Stomach (tissue), 9 donors: ENCODE data around the gene HIVEP1. TPM values are rescaled to one million over a fixed set of nuclear protein-coding genes. Genes with fewer than 3 reads are reported as not detected.

Experiments used
- DNase-seq, 2 donors: peaks; one replicate each; pipeline versions ENCODE4 v3.0.0 to v3.0.0-alpha.2; 2013 to 2019
- H3K27ac ChIP-seq, 5 donors: fragments of 200-600 bp in 4 of 5; sonication (generic) in 4 of 5; one replicate each; pipeline ENCODE4 v1.5.1; 2013 to 2019; ENCODE audit warnings: mild to moderate bottlenecking in 1 of 5, moderate library complexity in 1 of 5
- H3K27me3 ChIP-seq, 3 donors: fragments of 200-600 bp; sonication (generic); one replicate each; pipeline ENCODE4 v1.5.1; 2017 to 2019; ENCODE audit warnings: mixed run types in 1 of 3
- H3K36me3 ChIP-seq, 4 donors: fragments of 200-600 bp; sonication (generic); 1 replicate in 3 of 4; 2 replicates in 1 of 4; pipeline ENCODE4 v1.5.1; 2016 to 2019
- H3K4me1 ChIP-seq, 4 donors: fragments of 200-600 bp; sonication (generic); one replicate each; pipeline ENCODE4 v1.5.1; 2016 to 2019
- H3K4me3 ChIP-seq, 4 donors: fragments of 200-600 bp; sonication (generic) in 3 of 4; one replicate each; pipeline ENCODE4 v1.5.1; 2016 to 2019; ENCODE audit warnings: mild to moderate bottlenecking in 1 of 4
- H3K9me3 ChIP-seq, 4 donors: fragments of 200-600 bp; sonication (generic); one replicate each; pipeline ENCODE4 v1.5.1; 2016 to 2019
- CTCF ChIP-seq, 7 experiments: fragments of 450-650 bp in 4 of 7; fragments of 200-600 bp in 3 of 7; sonication (generic) in 3 of 7; IDR thresholded peaks; one replicate each; pipeline ENCODE4 v1.5.1; 2016 to 2019; ENCODE audit warnings: antibody characterized with exemption in 7 of 7, control low read depth in 2 of 7, mild to moderate bottlenecking in 1 of 7
- EP300 ChIP-seq: sonication (generic); formaldehyde crosslinking; IDR thresholded peaks from one replicate; pipeline ENCODE4 v1.6.1; 2017; ENCODE audit warnings: antibody characterized with exemption
- POLR2A ChIP-seq, 4 donors: fragments of 450-650 bp; IDR thresholded peaks; one replicate each; pipeline ENCODE4 v1.6.1; 2016; ENCODE audit warnings: antibody characterized with exemption in 4 of 4, control low read depth in 2 of 4, mild to moderate bottlenecking in 1 of 4, moderate library complexity in 1 of 4
- POLR2AphosphoS5 ChIP-seq, 3 donors: sonication (generic); formaldehyde crosslinking; IDR thresholded peaks; one replicate each; pipeline ENCODE4 v1.6.1; 2016; ENCODE audit warnings: antibody characterized with exemption in 3 of 3
- WGBS, 5 donors: extraction: QIAGEN DNeasy Blood & Tissue Kit in 3 of 5; methylation state at CpG; one replicate each; pipeline versions ENCODE4 v1.1.5 to v1.1.7; 2013 to 2018; 5-methylcytosine and 5-hydroxymethylcytosine counted together
- intact Hi-C: fragments of 100-400 bp; cut with DNase I; formaldehyde crosslinking; loops from one replicate; pipeline ENCODE4 v1.15.1; 2023; ENCODE audit warnings: low total_unique reads
- polyA plus RNA-seq, 3 donors: library from polyadenylated mRNA; stranded (reverse); fragments of 200-250 nt; gene quantifications; one replicate each; pipeline ENCODE4 v1.2.3, GENCODE V29; 2013
- total RNA-seq, 5 donors: library from RNA; depleted of rRNA; stranded (reverse); fragments of >200 nt; gene quantifications; one replicate each; pipeline versions ENCODE4 v1.1.0 to v1.2.3, GENCODE V29; 2014 to 2016
- donor health status: healthy with polysubstance abuse.
- donor health status: Bipolar disorder and iron deficiency.
- donor health status: healthy.

HIVEP1 gene
- total and polyA plus RNA-seq, 8 donors = 2.0 to 19.6 (median 14.1) TPM

DNA sequence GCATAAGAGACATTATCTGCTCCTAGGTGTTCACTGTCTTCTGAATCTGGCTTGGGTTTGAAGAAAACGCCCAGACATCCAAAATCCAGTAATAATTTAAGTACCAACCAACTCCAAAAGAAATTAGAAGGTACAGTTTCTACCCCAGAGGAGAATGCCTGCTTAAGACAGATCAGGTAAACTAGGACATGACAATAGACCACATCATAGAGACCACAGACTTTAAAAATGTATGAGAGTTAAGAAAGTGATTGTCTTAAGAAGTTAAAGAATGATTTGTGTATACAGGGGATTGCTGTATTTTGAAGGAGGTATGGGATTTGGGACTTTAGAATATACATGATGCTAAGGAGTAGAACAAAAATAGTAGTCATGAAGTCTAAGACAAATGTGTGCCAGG, 157.3 kb downstream of the HIVEP1 start:
- no peaks in the 10 kb centered on the region for H3K4me1 ChIP-seq
- peaks cover 0 to 14% (median 1%) of the 10 kb centered on the region in 4 donors for H3K36me3 ChIP-seq
- H3K9me3 ChIP-seq = no peaks in the 10 kb centered on the region
- no peak overlapping the region for H3K4me3 ChIP-seq
- no peaks in the 10 kb centered on the region for H3K27me3 ChIP-seq
- no peak for DNase-seq
- WGBS, 5 donors = 85 to 93% (median 91%) methylated on average over 1 of the region's 1 CpG
- TF ChIP-seq CTCF (IDR thresholded peaks at IDR 0.05) (no peak), POLR2AphosphoS5 (IDR thresholded peaks at IDR 0.05) (no peak), POLR2A (IDR thresholded peaks at IDR 0.05) (no peak), EP300 (no peak)
- intact Hi-C loops = no loop called here
- no peak overlapping the region for H3K27ac ChIP-seq

DNA sequence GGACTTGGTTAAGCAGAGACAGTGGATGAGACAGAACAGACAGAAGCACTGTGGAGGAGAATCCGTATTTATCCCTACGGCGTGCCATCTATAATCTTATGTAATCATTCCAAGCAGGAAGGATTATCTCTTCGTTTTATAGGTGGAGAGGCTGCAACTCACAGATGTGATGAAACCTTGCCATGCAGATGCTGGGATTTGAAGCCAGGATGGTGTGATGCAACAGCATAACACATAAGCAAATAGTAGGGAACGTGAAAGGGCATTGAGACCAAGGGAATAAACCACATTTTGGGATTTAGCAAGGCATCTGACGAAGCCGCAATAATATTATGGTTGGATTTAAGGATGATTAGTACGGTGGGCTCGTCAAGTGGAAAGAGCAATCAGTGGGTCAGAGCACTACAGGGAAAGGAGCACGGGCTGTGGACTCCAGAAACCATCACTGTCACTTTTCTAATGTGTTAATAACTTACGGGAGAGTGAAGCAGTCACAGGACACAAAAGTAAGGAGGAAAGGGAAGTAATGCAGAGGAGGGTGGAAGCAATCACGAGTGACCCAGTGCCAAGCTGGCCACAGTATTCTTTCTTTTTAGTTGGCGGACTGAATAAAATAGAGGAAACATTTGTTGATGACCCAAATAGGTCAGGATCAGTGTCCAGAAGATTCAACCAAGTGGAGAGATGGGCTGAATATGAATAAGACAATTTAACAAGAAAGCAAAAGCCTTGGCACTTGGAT, 158.4 kb downstream of the HIVEP1 start:
- intact Hi-C loops = no loop called here
- no peaks in the 10 kb centered on the region for H3K4me1 ChIP-seq

GRCh38 chr6:12171717-12172116, 159.6 kb downstream of the HIVEP1 start:
- H3K4me1 ChIP-seq = no peaks in the 10 kb centered on the region
- no peak for DNase-seq
- no peaks in the 10 kb centered on the region for H3K9me3 ChIP-seq
- TF ChIP-seq EP300 = no peak
- no peak for TF ChIP-seq POLR2A (IDR thresholded peaks at IDR 0.05)
- TF ChIP-seq POLR2AphosphoS5 (IDR thresholded peaks at IDR 0.05) = no peak
- no peak for TF ChIP-seq CTCF (IDR thresholded peaks at IDR 0.05)
- H3K27me3 ChIP-seq = no peaks in the 10 kb centered on the region
- no peaks in the 10 kb centered on the region for H3K36me3 ChIP-seq
- 92 to 98% (median 94%) methylated on average over 5 of the region's 5 CpGs for WGBS, 5 donors
- intact Hi-C loops = no loop called here
- no peak overlapping the region for H3K4me3 ChIP-seq
- H3K27ac ChIP-seq = no peak overlapping the region

More for the DNA sequence above, 158.4 kb downstream of the HIVEP1 start:
- 77 to 85% (median 81%) methylated on average over 13 of the region's 13 CpGs for WGBS, 5 donors
- TF ChIP-seq POLR2AphosphoS5 (IDR thresholded peaks at IDR 0.05) (no peak), EP300 (no peak), CTCF (IDR thresholded peaks at IDR 0.05) (no peak), POLR2A (IDR thresholded peaks at IDR 0.05) (no peak)
- Histone ChIP-seq H3K9me3 (no peaks in the 10 kb centered on the region), H3K4me3 (no peak overlapping the region), H3K36me3 (peaks cover 0 to 3% (median 0%) of the 10 kb centered on the region in 4 donors), H3K27ac (no peak overlapping the region), H3K27me3 (no peaks in the 10 kb centered on the region)
- no peak for DNase-seq

- H3K27me3 ChIP-seq = no peaks in the 10 kb centered on the region
- no peak overlapping the region for H3K4me3 ChIP-seq
- 47 to 63% (median 52%) methylated on average over 2 of the region's 2 CpGs for WGBS, 5 donors
- no peak overlapping the region for H3K27ac ChIP-seq
- DNase-seq = no peak
- no peaks in the 10 kb centered on the region for H3K36me3 ChIP-seq
- H3K4me1 ChIP-seq = no peaks in the 10 kb centered on the region
- TF ChIP-seq CTCF (IDR thresholded peaks at IDR 0.05) (no peak), POLR2AphosphoS5 (IDR thresholded peaks at IDR 0.05) (no peak), EP300 (no peak), POLR2A (IDR thresholded peaks at IDR 0.05) (no peak)
- intact Hi-C loops = no loop called here
- H3K9me3 ChIP-seq = no peaks in the 10 kb centered on the region
Observed at GRCh38 chr6:12172572-12172971, 160.5 kb downstream of the HIVEP1 start.
